ENCODE measurements around the gene TSFM. TPM values are rescaled to one million over a fixed set of nuclear protein-coding genes. Genes with fewer than 3 reads are reported as not detected.

TSFM gene
- total RNA-seq: 24.8 and 43.6 TPM in 2 replicates

DNA sequence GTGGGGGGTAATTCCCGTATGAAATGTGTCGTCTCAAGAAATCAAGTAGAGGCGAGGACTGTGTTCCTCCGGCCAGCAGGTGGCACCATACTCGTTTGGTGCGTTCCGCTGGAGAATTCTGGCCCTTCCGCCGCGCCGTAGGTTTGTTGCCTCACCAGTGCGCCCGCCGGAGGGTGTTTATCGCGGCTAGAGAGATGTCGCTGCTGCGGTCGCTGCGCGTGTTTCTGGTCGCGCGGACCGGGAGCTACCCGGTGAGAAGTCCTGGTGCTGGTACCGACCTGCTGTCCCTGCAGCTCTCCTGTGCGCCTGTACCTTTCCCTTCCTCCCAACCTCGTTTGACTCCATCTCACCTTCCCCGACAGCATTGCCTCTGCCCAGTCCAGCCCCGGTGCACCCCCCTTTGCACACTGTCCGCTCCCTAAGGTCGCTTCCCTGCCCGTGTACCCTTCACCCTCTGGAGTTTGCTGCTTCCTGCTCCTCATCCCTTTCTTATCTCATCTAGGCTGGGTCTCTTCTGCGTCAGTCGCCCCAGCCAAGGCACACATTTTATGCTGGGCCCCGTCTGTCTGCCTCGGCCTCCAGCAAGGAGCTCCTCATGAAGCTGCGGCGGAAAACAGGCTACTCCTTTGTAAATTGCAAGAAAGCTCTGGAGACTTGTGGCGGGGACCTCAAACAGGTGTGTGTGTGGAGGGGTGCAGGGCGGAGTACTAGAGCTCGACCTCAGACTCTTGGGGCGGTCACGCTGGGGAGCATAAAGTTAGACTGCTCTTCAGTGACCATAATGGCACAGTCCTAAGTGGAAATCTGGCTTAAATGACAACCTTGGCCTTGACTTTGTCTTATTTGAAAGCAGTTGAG is at the start of gene TSFM:
TSS of gene TSFM (plus strand) at position 180 of the 858 bp plus-strand sequence. CDS start at position 195, 15 bp downstream.
- peak; percentile 81 for DNase-seq (ENCODE audit: low read depth)

DNA sequence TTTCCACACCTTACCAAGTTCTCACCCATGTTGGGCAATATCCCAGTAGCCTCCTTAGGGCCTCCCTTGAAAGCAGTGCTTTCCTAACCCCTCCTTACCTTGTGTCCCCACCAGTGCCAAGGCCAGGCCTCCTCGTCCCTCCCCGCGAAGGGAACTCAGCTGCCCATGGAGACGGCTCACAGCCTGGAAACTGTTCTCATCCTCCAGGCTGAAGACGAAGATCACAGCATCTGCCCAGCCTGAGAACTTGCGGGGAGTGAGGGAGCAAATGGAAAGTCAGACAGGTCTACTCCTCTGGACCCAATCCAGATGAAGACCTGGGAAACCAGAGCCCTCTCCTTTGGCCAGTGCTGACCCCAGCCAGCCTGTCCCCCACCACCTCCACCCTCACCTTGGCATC is 48.7 kb upstream of the TSFM start:
- DNase-seq (ENCODE audit: low read depth): no peak

DNA sequence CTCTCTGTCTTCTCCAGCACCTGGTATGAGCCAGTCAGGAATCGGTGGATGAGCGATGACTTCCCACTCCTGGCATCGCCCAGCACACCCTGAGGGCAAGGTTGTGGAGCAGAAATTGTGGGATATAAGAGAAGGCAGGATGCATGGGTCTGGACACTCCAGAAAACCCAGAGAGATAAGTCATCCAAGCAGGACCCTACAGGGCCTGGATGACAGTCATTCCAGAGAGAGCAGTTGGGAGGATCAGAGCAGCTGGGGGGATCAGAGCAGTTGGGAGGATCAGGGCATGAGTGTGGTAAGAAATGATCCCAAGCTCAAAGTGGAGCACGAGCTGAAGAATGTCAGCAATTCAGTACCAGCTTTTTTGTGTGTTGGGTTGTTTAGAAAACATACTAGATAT is 48.0 kb upstream of the TSFM start:
- DNase-seq (ENCODE audit: low read depth): no peak

DNA sequence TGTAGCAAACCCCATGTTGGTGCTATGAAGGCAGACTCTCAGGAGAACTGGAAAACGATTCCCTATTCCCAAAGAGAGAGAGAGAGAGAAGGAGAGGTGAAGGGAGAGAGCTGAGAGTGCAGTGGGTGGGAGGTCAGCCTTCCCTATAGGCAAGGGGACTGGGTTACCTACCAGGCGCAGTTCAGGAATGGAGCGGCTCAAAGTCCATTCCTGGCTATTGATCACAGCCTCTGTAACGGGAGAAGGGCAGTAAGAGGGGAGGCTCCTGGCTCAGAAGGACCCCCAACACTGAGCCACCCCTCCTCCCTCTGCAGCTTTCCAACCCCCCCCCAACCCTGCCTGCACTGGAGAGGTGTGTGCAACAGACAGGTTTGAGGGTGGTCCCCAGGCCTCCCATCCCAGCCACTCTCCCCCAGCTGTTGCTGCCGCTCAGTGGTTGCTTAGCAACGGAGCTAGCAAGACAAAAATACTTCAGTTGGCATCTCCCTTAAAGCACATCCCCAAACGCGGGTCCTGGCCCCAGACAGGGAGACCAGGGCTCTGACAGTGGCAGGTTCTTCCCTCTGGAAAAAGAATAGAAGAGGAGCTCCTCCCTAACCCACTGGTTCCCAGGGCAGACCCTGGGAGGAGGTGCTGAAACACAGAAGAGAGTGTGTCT is 47.3 kb upstream of the TSFM start:
- DNase-seq (ENCODE audit: low read depth): no peak

DNA sequence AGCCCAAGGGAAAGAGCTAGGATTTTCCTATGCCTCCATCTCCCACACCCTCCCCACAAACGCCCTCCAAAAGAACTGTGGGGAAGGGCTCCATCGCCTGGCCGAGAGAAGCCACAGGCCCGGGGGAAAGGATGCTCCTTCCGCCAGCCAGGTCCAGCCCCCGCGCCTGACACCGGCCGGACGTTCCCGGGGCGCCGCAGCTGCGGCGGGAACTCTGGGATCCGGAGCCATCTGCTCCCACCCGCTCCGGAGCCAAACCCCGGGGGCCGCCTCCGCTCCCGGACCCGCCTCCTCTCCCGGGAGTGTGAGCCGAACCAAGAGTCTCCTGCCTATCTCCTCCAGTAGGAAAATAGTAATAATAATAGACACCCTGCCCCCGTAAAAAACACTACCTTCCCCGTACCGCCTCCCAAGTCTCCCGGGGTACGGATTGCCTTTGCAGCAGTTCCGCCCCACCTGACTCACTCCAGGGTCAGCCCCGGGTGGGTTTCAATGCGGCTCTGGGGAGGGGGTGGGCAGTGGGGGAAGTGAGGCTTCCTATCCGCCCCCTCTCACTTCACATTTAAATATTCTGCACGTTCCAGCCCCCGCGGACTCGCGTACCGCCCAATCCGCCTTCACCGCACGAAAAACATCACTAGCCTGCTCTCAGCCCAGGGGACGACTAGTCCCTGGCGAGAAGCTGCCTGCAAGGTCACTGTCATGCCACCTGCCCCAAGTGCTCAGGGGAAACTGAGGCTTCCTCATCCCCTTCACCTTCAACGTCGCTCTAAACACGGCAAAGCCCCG is 46.4 kb upstream of the TSFM start:
- no peak for DNase-seq (ENCODE audit: low read depth)

DNA sequence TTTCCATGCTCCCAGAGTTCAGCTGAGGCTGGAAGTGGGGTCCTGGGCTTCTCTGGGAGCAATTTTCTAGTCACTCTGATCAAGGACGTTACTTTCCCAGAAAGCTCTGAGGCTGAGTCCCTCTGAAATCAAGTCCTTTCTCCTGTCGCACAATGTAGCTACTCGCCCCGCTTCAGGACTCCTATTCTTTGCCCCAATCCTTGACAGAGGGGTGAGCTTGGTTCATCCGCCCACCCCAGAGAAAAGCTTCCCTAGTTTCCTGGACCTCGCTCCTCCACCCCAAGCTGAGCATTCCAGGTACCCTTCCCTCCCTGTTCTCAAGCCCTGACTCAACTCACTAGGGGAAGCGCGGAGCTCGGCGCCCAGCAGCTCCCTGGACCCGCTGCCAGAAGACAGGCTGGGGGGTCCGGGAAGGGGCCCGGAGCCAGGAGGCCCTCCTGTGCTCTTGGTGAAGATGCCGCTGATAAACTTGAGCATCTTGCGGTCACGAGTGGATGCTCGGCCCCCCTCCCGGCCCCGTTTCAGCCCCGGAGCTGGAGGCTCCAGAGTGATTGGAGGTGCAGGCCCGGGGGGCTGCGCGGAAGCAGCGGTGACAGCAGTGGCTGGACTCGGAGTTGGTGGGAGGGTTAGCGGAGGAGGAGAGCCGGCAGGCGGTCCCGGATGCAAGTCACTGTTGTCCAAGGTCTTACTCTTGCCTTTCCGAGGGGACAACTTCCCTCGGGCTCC is 45.7 kb upstream of the TSFM start:
- DNase-seq (ENCODE audit: low read depth): no peak

DNA sequence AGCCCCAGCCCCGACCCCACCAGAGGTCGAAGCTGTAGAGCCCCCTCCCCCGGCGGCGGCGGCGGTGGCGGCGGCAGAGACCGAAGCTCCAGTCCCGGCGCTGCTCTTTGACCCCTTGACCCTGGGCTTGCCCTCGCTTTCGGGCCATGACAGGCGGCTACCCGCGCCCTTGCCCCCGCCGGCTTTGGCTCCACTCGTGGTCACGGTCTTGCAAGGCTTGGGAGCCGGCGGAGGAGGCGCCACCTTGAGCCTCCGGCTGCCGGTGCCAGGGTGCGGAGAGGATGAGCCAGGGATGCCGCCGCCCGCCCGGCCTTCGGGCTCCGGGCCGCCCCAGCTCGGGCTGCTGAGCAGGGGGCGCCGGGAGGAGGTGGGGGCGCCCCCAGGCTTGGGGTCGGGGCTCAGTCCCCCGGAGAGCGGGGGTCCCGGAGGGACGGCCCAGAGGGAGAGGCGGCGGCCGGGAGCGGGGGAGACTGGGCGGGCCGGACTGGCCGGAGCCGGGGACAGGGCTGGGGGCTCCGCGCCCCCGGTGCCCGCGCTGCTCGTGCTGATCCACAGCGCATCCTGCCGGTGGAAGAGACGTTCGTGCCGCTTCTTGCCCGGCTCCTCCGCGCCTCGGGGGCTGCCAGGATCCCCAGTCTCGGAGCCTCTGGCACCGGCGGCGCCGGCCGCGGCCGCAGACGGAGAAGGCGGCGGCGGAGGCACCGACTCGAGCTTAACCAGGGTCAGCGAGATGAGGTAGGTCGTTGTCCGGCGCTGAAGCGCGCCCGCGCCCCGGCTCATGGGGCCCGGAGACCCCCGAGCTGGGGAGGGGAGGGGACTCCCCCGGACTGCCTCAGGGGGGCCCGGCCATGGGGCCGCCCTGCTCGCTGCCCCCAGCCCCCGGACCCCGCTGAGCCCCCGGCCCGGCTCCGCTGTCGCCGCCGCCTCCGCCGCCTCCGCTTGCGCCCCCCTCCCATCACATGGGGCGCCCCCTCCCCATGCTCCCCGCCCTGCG is 44.8 kb upstream of the TSFM start:
- no peak for DNase-seq (ENCODE audit: low read depth)

DNA sequence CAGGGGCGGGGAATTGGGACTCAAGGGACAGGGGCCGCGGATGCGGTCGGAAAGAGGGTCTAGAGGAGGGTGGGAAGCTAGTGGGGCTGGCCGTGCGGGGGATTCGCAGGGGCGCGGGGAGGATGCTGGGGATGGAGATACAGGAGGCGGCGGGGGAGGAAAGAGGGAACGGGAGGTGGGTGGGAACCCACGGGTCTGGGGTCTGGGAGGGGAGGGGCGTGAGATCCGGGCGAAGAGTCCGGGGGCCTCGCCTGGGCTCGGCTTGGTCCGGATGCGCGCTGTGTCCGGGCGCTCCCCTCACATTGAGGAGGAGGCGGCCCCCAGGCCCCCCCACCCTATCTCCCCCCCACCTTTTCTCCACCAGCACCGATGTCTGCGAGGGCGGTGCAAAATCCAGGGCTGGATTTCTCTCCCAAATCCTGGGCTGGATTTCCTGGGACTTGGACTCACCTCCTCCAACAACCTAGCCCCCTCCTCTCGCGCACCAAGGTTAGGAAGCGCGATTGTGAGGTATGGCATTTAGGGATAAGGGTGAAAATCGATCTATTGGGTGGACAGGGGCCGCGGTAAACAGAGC is 43.8 kb upstream of the TSFM start, which contains the start of gene AGAP2:
TSS of gene AGAP2 (minus strand) at position 82 of the 577 bp plus-strand sequence. CDS start 496 bp downstream, outside the sequence.
- DNase-seq (ENCODE audit: low read depth): no peak

DNA sequence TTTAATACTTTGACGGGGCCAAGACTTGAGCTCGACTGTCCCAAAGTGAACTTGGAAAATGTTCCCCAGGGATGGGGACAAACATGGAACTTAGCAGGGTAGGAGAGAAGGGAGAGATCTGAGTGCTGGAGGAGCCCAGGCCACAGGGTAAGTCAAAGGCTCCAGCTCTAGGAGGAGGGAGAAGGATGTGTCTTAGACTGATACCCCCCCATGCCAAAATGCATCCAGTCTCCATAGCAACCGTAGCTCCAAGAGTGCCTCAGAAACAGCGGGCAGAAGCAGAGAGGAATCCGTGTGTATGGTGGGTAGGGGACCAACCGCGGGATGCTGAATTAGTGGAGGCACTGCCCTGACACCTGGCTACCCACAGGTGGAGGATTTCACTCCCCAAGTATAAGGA is 43.2 kb upstream of the TSFM start:
- no peak for DNase-seq (ENCODE audit: low read depth)

DNA sequence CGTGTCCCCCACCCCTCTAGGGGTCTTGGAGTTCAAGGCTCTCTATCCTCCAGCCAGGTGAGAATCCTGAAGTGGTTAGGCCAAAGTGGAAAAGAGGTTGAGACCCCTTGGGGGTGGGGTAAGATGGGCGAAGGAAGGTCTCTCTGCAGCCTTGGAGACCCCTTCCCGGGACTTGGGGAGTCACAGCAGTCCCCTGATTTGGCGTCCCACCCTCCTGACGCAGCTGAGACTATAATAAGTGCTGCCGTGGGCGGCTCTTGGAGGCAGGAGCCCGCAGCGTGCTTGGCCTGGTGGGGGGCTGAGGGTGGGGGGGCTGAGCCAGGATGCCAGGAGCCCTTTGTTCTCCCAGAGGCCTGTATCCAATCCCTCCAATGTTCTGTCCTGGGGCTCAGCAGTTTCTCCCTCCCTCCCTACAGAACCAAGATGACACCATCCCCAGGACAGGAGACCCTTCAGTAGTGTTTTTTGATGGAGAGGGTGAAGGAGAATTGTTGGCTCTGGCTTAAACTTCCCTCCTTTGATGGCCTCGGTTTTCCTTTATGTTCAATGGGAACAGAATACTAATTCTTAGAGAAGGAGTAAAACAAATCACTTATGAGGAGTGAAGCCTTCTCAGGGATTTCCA is 42.6 kb upstream of the TSFM start:
- DNase-seq (ENCODE audit: low read depth): no peak

DNA sequence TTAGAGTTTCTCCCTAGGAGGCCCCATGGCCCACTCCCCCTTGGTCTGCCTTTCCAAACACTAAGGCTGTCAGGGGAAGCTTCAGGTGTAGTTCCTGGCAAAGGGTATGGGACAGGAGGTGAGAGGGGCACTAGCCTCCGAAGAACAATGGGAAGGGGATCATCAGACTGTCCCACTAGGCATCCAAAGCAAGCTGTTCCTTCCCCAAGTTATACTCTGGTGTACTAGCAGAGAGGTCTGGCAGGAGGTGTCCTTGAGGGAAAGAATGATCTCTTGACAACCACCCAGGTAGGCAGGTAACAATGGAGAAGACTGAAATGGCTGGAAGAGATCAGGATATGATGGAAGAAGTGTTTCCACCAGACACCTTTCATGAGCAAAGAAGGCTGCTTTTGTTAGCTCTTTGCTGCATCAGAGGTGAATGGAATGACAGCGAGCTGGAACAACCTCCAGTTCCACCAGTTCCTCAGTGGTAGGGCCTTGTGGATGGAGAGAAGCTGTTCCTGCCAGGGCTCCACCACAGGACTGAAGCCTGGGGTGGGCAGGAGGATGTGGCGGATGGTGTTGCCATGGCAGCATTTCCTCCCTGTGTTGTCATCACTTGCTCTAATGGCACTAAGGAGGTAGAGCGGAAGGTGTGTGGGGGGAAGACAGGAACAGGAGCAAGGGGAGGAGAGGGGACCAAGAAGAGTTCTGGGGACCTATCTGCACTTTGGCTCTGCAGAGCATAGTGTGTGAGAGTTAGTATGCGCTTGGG is 41.8 kb upstream of the TSFM start:
- no peak for DNase-seq (ENCODE audit: low read depth)

DNA sequence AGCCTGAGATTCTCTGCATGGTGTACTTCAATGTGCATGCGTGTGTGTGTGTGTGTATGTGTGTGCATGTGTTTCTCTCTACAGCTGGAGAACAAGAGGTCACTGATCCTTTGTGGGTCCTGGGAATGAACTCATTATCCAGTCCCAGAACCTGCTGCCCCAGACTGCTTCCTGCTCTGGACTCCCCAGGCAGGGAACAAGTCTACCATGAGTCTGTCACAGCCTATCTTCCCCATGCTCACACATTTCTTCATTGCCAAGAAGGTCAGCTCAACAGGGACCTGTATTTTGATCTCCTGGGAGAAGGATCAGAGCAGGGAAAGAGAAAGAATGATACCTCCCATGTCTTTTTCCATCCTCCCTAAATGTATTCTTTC is 41.2 kb upstream of the TSFM start:
- no peak for DNase-seq (ENCODE audit: low read depth)

DNA sequence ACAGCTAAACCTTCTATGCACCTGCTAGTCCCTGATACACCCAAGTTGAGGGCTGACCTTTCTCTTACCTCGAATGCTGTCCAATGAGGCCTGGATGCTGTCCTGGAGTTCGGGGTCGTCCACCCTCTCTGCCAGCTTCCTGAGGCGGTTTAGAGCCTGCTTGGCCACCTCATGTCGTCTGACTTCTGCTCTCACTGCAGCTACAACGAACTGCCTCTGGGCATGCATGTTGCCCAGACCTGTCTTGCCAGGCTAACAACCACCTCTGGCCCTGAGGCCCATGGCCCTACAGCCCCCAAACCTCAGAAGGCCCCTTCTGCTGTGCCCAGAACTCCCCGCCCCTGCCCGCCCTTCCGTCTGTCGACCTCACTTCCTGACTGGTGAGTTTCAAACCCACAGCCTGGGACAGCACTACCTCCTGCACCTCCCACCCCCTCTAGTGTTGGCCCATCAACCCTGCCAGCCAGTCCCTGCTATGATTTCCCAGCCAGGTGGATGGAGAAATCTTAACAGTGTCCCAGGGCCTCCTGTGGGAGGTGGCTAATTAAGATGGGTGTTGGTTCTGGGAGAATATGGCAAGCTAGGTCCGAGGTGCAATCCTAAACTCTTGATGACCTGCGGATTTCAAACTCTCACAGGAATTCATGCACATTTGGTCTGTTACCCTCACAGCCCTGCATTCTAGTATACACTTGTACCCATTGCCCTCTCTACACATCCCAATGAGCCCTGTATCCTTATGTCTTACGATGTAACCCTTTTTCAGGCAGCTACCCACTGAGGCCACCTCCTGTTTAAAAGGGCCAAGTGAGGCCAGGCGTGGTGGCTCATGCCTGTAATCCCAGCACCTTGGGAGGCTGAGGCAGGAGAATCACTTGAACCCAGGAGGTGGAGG is 40.5 kb upstream of the TSFM start:
- no peak for DNase-seq (ENCODE audit: low read depth)

DNA sequence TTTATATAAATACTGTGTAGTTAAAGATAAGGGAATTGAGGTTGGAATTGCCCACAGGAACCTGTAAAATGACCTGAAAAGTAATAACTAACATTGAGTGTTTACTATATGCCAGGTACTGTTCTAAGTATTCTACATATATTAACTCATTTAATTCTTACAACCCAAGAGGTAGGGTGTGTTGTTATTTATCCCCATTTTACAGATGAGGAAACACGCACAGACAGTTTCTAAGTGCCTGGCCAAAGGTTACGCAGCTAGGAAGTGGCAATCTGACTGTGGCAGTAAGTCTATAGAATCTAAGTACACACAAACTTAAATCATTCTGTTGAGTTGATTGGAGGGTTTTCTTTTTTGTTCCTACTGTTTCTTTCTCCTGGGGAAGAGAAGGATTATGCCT is 38.8 kb upstream of the TSFM start:
- no peak for DNase-seq (ENCODE audit: low read depth)

DNA sequence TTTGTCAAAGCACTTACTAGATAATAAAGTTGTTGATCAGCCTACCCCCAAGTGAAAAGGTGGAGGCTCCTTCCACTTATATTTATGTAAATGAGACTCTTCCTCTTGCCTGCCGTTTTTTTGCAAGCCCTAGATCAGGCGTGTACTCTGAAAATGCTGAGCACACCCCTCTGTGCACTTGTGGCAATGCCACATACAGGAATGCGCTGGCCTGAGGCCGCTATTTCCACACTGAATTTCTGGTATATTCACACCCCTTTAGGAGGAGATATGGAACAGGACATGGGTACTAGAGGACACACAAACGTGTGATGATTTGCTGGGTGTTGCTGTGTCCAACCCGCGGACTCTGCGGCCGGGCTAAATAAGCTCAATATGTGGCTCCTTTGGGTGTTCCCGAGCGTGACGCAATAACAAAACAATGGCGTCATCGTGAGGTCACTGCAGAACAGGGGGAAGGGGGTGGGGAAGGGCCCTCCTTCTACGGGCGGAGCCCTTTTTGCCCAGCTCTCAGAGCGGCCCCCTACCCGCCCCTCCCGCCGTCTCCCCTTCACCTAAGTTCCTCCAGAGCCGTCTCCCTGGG is 38.3 kb upstream of the TSFM start:
- DNase-seq (ENCODE audit: low read depth): no peak

DNA sequence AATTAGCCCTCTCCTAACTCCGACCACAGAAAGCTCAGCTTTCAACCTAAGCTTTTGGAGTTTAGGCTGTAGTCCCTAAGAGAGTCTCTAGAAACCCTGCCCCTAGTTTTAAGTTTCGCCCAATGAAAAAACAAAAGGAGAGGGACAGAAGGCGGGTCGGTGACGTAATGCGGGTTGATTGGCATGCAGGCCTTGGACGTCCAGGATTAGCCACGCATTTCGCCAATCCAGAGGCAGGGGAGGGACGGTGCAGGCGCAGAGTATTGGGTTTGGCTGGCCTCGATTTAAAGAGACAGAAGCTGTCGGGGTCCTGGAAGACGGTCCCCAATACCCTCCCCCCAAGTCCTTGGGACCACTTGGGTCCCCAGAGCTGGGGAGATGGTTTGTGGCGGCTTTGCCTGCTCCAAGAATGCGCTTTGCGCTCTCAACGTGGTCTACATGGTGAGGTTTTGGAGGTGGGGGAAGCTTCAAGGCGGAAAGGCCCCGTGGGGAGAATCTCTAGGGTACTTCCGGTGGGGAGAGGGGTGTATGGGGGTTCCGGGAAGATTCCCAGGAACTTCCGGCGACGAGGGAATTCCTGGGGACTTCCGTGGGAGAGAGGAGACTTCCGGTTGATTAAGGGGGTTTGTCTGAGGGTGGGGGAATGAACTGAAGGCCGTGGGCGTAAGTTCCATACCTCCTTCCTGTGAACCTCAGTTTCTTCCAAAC is 37.7 kb upstream of the TSFM start, which contains the start of gene TSPAN31:
TSS of gene TSPAN31 (plus strand) at position 263 of the 708 bp plus-strand sequence. CDS start at position 379, 116 bp downstream.
- peak; percentile 97 for DNase-seq (ENCODE audit: low read depth)

DNA sequence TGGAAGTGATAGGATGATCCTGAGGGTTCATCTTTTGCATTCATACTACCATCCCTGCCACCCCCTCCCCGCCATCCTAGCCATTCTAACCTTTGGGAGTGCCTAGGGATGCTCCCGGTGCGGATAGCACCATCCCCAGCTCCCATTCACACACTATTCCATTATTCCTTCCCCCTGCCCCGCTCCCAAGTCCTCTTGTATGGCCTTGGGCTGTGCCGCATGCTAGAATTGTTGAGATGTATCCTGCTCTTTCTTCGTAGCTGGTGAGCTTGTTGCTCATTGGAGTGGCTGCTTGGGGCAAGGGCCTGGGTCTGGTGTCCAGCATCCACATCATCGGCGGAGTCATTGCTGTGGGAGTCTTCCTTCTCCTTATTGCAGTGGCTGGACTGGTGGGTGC is 37.1 kb upstream of the TSFM start:
- no peak for DNase-seq (ENCODE audit: low read depth)

All from renal cortical epithelial cell (primary cell).